Esophagus (tissue), 2 donors: ENCODE results near the gene ZNF771. TPM values are rescaled to one million over a fixed set of nuclear protein-coding genes. Genes with fewer than 3 reads are reported as not detected.

Experiments
- H3K27ac ChIP-seq, 2 donors: one replicate each; pipeline ENCODE4 v1.5.1; 2013; ENCODE audit warnings: low read depth in 2 of 2, mild to moderate bottlenecking in 2 of 2, inconsistent platforms in 1 of 2, low read length in 1 of 2, moderate library complexity in 1 of 2
- H3K27me3 ChIP-seq, 2 donors: one replicate each; pipeline ENCODE4 v1.6.1; 2013; ENCODE audit warnings: low read length in 2 of 2, control low read depth in 1 of 2, mild to moderate bottlenecking in 1 of 2; ENCODE audit not compliant: insufficient read depth in 2 of 2, control insufficient read depth in 1 of 2
- H3K36me3 ChIP-seq, 2 donors: one replicate each; pipeline ENCODE4 v1.6.1; 2013; ENCODE audit warnings: low read length in 1 of 2; ENCODE audit not compliant: control insufficient read depth in 2 of 2, insufficient read depth in 2 of 2
- H3K4me1 ChIP-seq, 2 donors: one replicate each; pipeline ENCODE4 v1.6.1; 2013; ENCODE audit warnings: low read length in 1 of 2; ENCODE audit not compliant: control insufficient read depth in 2 of 2, insufficient read depth in 2 of 2
- H3K4me3 ChIP-seq, 2 donors: one replicate each; pipeline ENCODE4 v1.5.1; 2013; ENCODE audit warnings: low read length in 2 of 2, mild to moderate bottlenecking in 2 of 2, low read depth in 1 of 2, moderate library complexity in 1 of 2
- H3K9me3 ChIP-seq, 2 donors: one replicate each; pipeline ENCODE4 v1.6.1; 2013; ENCODE audit warnings: mild to moderate bottlenecking in 2 of 2, low read depth in 1 of 2, low read length in 1 of 2, moderate library complexity in 1 of 2; ENCODE audit not compliant: control insufficient read depth in 2 of 2, insufficient read depth in 1 of 2
- WGBS, 2 donors: extraction: QIAGEN DNeasy Blood & Tissue Kit; methylation state at CpG; one replicate each; pipeline ENCODE4 v1.1.7; 2013; 5-methylcytosine and 5-hydroxymethylcytosine counted together
- polyA plus RNA-seq, 2 donors: library from polyadenylated mRNA; stranded (reverse); fragments of 200-250 nt; gene quantifications; one replicate each; pipeline ENCODE4 v1.2.3, GENCODE V29; 2013
- donor health status: healthy with polysubstance abuse.
- donor health status: Bipolar disorder and iron deficiency.

Gene ZNF771
- polyA plus RNA-seq, 2 donors: 2.2 to 4.7 TPM

- H3K4me1 ChIP-seq: peaks cover 0 to 11% of the 10 kb centered on the region in 2 donors
- 3% methylated on average over 8 of the region's 8 CpGs for WGBS, 2 donors
- no peaks in the 10 kb centered on the region for H3K9me3 ChIP-seq
- H3K4me3 ChIP-seq: peak overlapping the region; percentile 73 to 75
- peak overlapping the region; percentile 23 to 87 for H3K27ac ChIP-seq
- no peaks in the 10 kb centered on the region for H3K27me3 ChIP-seq
- peaks cover 8 to 17% of the 10 kb centered on the region in 2 donors for H3K36me3 ChIP-seq
These were observed 39.1 kb upstream of the ZNF771 start for GRCh38 chr16:30368122-30368791.

- H3K4me1 ChIP-seq: peaks cover 0 to 11% of the 10 kb centered on the region in 2 donors
- H3K9me3 ChIP-seq: no peaks in the 10 kb centered on the region
- H3K36me3 ChIP-seq: peaks cover 8 to 17% of the 10 kb centered on the region in 2 donors
- peak overlapping the region; percentile 73 to 75 for H3K4me3 ChIP-seq
- H3K27ac ChIP-seq: peak overlapping the region; percentile 23 to 87
- no peaks in the 10 kb centered on the region for H3K27me3 ChIP-seq
- WGBS, 2 donors: 2 to 4% methylated on average over 4 of the region's 4 CpGs
These were observed 38.7 kb upstream of the ZNF771 start for GRCh38 chr16:30368792-30369090.

GRCh38 chr16:30369091-30369937 is 38.1 kb upstream of the ZNF771 start:
- H3K4me1 ChIP-seq: peaks cover 0 to 11% of the 10 kb centered on the region in 2 donors
- 1% methylated on average over 45 of the region's 45 CpGs for WGBS, 2 donors

GRCh38 chr16:30369938-30370455 is 37.4 kb upstream of the ZNF771 start:
- H3K36me3 ChIP-seq: peaks cover 8 to 13% of the 10 kb centered on the region in 2 donors
- peak overlapping the region; percentile 80 to 85 for H3K27ac ChIP-seq
- H3K9me3 ChIP-seq: no peaks in the 10 kb centered on the region
- 1% methylated on average over 25 to 76 of the region's 76 CpGs for WGBS, 2 donors
- H3K4me3 ChIP-seq: peak overlapping the region; percentile 73 to 75
- no peaks in the 10 kb centered on the region for H3K27me3 ChIP-seq
- H3K4me1 ChIP-seq: peaks cover 0 to 11% of the 10 kb centered on the region in 2 donors

More at GRCh38 chr16:30369091-30369937, 38.1 kb upstream of the ZNF771 start:
- no peaks in the 10 kb centered on the region for H3K27me3 ChIP-seq
- H3K9me3 ChIP-seq: no peaks in the 10 kb centered on the region
- peak overlapping the region; percentile 85 to 87 for H3K27ac ChIP-seq
- peaks cover 8 to 17% of the 10 kb centered on the region in 2 donors for H3K36me3 ChIP-seq
- H3K4me3 ChIP-seq: peak overlapping the region; percentile 73 to 75

GRCh38 chr16:30370456-30371247 is 36.8 kb upstream of the ZNF771 start, which contains the start of gene TBC1D10B:
TSS of gene TBC1D10B (minus strand) at chr16:30370494. CDS start at chr16:30370183, 311 bp downstream.
- H3K27ac ChIP-seq: peak within 1 kb of the TSS; percentile 85 to 95
- peaks cover under 1 to 7% of the 10 kb centered on the region in 2 donors for H3K36me3 ChIP-seq
- H3K4me1 ChIP-seq: peaks cover 0 to 11% of the 10 kb centered on the region in 2 donors
- peak within 1 kb of the TSS; percentile 73 to 75 for H3K4me3 ChIP-seq
- no peaks in the 10 kb centered on the region for H3K27me3 ChIP-seq
- H3K9me3 ChIP-seq: no peaks in the 10 kb centered on the region
- 0 to 1% methylated on average over 40 of the region's 40 CpGs for WGBS, 2 donors

- 20 to 29% methylated on average over 8 to 11 of the region's 11 CpGs for WGBS, 2 donors
- Histone ChIP-seq H3K9me3 (no peaks in the 10 kb centered on the region), H3K27ac (peak overlapping the region; percentile 73 to 95), H3K4me1 (peaks cover 0 to 13% of the 10 kb centered on the region in 2 donors), H3K27me3 (no peaks in the 10 kb centered on the region), H3K4me3 (peak overlapping the region; percentile 38 to 44), H3K36me3 (peaks cover 0 to 6% of the 10 kb centered on the region in 2 donors)
These were observed 36.1 kb upstream of the ZNF771 start for GRCh38 chr16:30371248-30371816.

- Histone ChIP-seq H3K9me3 (no peaks in the 10 kb centered on the region), H3K27ac (no peak overlapping the region), H3K4me3 (no peak overlapping the region), H3K27me3 (no peaks in the 10 kb centered on the region), H3K4me1 (peaks cover 0 to 13% of the 10 kb centered on the region in 2 donors), H3K36me3 (peaks cover 0 to 2% of the 10 kb centered on the region in 2 donors)
- 78 to 86% methylated on average over 6 of the region's 6 CpGs for WGBS, 2 donors
These were observed 35.2 kb upstream of the ZNF771 start for GRCh38 chr16:30372038-30372712.

- Histone ChIP-seq H3K4me3 (no peak overlapping the region), H3K36me3 (no peaks in the 10 kb centered on the region), H3K27ac (no peak overlapping the region), H3K27me3 (no peaks in the 10 kb centered on the region), H3K9me3 (no peaks in the 10 kb centered on the region), H3K4me1 (peaks cover 0 to 9% of the 10 kb centered on the region in 2 donors)
- WGBS, 2 donors: 89% methylated on average over 5 of the region's 5 CpGs
These were observed 34.7 kb upstream of the ZNF771 start for GRCh38 chr16:30372725-30373124.
